HG02943 (cell line): Measurements from ENCODE around the gene PRKCE.
"Not testable (repeated sequence)": the region's sequence is repeated elsewhere in the genome, so short reads cannot be mapped to it uniquely, and the experiment has no call there.

Experiments used
- ATAC-seq: cut with Tn5 transposase; IDR thresholded peaks from one replicate; pipeline ENCODE4 v1.9.1; 2021; ENCODE audit warnings: mild to moderate bottlenecking, low read depth, moderate library complexity; ENCODE audit not compliant: unreplicated experiment

The PRKCE gene

GRCh38 chr2:46187112-46187618, 535.7 kb downstream of the PRKCE start:
- no peak for ATAC-seq

DNA sequence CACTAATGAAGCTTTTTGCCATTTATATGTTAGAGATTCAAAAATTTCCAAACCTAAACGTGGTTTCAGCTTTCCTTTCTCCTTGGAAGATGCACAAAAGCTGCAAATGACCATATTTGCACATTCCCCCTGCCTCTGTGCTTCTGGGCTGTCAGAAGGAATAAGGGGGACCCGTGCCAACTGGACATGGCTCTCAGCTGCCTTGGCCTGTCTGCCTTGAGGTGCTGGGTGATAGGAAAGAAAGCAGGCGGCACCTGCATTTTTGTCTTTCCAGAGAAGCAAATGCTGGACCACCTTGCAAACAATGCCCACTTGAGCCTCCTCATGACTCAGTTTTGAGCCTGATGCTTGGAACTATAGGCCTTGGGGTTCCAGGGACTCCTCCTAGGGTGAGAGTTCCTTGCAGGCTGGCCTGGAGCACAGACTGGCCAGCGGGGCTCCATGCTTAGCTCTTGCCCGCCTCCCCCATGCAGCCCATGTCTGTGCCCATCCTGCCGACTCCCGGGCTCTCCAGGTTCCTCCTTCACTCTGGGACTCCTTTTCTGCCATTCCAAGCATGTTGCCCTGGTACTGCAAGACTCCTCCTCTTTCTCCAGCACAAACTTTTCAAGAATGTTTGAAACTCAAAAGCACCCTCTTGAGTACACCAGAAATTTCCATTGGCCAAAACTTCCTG, 536.7 kb downstream of the PRKCE start:
- ATAC-seq = no peak

DNA sequence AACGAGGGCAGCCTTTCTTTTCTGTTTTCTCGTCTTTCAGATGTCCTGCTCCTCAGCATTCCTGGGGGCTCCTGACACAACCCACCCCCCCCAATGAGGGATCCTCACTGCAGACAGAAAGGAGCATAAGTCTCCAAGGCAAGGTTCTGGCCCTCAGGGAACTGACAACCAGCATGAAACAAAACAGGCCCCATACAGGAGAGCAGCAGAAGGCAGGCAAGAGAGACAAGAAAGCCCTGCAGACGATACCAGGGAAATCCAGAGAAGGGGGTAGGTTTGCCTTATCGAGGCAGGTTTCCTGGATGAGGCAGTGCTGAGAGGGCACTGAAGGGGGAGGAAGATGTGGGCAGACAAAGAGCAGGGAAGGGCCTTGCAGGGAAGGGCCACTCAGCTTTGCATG, 541.9 kb downstream of the PRKCE start:
- ATAC-seq = no peak

DNA sequence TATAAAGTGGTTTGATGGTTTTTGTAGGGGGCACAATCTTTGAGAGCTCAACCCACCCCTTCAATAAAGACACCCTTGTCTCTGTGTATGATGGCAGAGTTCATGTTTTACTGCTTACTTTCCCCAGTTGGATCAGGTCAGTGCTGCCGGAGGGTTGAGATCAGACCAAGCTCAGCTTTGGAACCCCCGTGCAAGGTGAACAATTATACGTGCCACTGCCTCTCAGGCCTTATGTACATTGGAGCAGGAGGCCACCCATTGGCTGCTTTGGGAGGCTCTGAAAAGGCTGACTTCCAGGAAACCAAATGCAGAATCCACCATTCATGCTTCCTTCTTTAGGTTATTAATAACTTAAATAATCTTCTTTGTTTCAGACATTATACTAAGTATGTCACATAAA, 542.4 kb downstream of the PRKCE start:
- no peak for ATAC-seq

- ATAC-seq = no peak
Observed at GRCh38 chr2:46194856-46195255, 543.4 kb downstream of the PRKCE start.

GRCh38 chr2:46195819-46196218, 544.3 kb downstream of the PRKCE start:
- no peak for ATAC-seq

DNA sequence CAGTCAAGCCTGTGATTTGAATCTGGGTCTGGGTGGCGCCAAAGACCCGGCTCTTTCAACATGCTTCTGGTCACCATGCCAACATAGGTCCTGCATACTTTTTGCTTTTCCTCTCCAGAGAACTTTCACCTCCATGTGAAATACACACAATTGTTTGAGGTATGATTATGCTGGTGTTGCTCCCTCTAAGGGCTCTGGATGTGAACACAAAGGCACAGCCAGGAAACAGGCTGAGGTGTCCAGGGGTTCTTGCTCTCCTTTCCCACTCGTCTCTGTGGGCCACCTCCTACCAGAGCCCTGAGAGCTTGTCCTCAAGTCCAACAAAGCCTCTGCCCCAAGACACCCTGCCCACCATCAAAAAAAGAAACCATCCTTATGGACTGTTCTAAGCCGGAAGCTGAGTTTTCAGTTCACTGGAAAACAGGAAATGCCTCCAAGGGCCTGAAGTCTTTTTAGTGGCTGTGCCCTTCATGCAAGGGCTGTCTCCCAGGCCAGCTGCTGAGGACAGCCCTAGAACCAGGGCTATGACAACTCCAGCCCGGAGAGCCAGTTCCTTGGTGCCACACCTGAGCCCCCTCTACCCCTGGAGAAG, 545.5 kb downstream of the PRKCE start:
- ATAC-seq = no peak

DNA sequence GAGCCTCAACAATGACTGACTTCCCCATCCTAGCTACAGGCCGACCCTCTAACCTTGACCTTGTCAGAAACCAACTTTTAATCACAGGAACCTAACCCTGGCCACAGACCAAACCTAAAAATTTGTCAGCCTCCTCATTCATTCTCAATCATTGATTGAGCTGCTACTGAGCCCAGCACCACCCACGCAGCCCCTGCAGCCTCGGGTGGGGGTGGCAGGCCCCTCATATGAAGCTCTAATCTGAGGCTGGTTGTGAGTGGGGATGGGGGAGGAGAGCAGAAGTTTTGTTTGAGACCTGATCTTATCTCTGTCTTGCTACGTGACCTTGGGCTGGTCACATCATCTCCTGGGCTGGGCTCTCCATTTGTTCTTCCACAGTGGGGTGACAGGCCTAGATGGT, 546.2 kb downstream of the PRKCE start:
- no peak for ATAC-seq

GRCh38 chr2:46198164-46198883, 546.8 kb downstream of the PRKCE start:
- no peak for ATAC-seq

GRCh38 chr2:46198966-46199365, 547.5 kb downstream of the PRKCE start:
- no peak for ATAC-seq

GRCh38 chr2:46200100-46200690, 548.7 kb downstream of the PRKCE start:
- no peak for ATAC-seq

DNA sequence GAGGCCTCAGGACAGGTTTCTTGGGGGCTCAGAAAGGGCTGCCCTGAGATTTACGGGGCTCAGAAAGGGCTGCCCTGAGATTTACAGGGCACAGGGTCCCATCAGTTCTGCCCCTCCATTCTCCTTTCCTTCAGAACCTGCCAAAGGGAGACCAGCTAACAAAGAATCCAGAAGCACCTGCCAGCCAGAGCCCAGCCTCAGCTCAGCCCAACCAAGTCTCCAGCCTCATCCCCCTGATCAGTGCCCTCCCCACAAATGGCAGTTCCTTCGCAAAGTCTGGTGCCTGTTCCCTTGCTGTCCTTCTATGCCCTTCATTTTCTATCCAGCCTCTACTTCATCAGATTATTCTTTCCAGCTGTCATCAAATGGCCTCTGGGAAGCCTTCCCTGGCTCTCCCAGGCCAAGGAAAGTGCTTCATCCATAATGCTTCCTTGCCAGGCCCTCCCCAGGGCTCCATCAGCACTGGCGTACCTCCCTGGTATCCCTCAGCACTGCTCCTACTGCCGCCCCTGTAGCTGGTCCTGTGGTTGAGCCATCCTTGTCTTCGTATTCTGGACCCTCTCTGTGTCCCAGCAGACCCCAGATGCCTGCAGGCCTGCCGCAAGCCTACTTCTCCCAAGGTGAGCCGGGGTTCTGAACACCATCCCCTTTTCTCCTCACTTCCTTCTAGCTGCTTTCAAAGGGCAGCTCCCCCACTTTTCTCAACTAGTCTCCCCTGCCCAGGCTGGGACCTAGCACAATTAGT, 549.6 kb downstream of the PRKCE start:
- no peak for ATAC-seq

DNA sequence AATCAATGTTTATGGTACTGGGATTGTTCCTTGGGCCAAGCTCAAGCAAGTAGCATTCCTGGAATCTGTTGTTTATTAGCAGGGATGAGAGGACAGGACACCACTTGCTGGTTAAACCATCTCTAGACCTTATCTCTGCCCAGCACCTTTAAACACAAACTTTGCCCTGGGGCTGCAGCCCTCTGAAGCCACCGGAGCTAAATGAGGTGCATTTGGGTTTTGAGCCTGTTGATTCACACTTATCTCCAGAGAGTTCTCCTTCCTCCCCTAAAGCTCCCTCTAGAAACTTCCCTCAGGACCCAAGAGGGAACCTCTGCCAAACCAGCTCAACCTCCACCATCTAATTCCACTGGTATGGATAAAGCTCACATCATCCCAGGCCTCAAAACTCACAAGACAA, 551.0 kb downstream of the PRKCE start:
- ATAC-seq = no peak

GRCh38 chr2:46202987-46203386, 551.5 kb downstream of the PRKCE start:
- ATAC-seq = no peak

GRCh38 chr2:46203636-46204035, 552.2 kb downstream of the PRKCE start:
- ATAC-seq = not testable (repeated sequence)

DNA sequence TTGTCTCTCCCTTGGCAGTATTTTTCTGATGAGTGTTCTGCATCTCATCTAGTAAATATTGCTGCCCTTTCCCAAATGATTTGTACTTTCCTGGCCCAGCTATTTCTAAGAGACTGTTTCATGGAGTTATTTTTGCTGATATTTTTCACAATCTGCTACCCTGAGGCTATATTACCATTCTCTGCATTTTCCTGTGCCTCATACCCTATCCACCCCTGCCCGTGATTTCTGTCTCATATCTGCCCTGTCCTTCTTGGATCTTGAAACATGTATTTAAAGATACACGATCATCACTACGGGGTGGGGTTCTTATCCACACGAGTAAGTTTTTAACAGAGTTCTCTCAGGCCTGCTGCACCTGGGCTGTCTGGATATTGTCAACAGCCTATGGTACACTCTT, 556.1 kb downstream of the PRKCE start:
- ATAC-seq = no peak

DNA sequence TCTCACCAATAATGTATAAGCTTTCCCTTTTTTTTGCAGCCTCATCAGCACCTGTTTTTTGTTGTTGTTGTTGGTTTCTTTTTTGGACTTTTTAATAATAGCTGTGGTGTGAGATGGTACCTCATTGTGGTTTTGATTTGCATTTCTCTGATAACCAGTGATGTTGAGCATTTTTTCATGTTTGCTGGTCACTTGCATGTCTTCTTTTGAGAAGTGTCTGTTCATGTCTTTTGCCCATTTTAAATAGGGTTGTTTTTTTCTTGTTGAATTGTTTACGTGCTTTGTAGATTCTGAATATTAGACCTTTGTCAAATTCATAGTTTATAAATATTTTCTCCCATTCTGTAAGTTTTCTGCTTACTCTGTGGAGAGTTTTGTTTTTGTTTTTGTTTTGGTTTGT, 557.3 kb downstream of the PRKCE start:
- no peak for ATAC-seq

DNA sequence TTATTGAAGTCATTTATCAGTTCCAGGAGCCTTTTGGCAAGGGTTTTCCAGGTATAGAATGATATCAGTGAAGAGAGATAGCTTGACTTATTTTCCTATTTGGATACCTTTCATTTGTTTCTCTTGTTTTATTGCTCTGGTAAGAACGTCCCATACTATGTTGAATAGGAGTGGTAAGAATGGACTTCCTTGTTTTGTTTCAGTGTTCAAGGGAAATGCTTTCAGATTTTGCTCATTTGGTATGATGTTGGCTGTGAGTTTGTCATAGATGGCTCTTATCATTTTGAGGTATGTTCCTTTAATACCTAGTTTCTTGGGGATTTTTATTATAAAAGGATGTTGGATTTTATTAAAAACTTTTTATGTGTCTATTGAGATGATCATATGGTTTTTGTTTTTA, 558.6 kb downstream of the PRKCE start:
- ATAC-seq = no peak

- no peak for ATAC-seq
Observed at GRCh38 chr2:46211461-46211860, 560.0 kb downstream of the PRKCE start.

GRCh38 chr2:46213906-46214305, 562.4 kb downstream of the PRKCE start:
- ATAC-seq = no peak

GRCh38 chr2:46216213-46216612, 564.7 kb downstream of the PRKCE start:
- ATAC-seq = no peak
